Measurements from ENCODE around the gene CACNA2D4.

The CACNA2D4 gene

GRCh38 chr12:1869145-1869544 lies 49.3 kb downstream of the CACNA2D4 start:
- no peak for DNase-seq

GRCh38 chr12:1865284-1865866 lies 53.1 kb downstream of the CACNA2D4 start:
- no peak for DNase-seq

DNA sequence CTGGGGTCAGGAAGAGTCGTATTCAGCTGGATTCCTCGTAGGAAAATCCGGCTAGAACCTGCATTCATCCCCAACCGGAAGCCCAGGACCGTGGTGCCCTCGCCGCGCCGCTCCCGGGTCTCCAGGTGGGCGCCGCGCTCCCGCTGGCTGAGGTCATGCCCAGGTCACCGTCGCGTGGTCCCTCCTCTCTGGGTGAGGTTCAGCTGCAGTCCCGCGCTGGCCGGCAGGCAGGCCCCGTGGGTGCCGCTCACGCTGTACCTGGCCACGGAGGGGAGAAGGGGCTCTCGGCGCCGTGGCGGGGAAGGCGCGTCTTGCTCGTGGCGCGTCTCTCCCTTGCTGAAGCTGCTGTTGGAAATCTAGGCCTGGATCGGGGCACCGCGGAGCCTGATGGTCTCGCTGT lies 53.6 kb downstream of the CACNA2D4 start:
- no peak for DNase-seq

DNA sequence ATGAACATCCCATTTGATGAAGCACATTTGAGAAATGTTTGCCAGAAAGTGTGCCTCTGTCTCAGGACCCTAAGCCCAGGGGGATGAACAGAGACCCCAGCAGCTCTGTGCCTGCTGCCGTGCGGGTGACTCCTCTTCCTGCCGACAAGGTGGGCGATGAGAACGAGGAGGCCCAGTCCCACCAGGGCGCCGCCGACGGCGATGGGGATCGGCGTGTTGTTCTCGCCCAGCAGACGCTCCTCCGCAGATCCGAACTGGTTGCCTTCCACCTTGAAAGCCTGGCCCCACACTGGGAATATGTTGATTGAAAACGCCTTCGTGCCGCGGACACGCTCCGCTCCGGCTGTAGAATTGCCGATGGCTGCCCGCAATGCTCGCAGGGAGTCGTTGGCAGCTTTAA lies 54.0 kb downstream of the CACNA2D4 start:
- no peak for DNase-seq

DNA sequence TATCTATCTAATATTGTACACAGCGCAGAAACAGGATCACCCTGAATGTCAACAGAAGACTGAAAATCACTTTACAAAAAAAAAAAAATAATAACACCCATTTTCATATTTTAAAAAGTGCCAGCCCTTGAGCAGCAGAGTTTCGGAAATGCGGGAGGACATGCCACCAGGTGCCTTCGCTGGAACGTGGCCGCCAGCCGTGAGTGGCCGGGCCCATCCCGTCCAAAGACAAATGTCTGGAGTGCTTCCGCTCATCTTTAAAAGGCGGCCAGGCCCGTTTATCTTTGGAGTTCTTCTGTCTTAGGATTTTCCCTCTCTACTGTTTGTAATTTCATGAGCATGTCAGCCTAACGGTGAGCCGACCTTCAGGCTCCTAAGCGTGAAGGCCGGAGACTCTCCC lies 54.6 kb downstream of the CACNA2D4 start:
- no peak for DNase-seq

DNA sequence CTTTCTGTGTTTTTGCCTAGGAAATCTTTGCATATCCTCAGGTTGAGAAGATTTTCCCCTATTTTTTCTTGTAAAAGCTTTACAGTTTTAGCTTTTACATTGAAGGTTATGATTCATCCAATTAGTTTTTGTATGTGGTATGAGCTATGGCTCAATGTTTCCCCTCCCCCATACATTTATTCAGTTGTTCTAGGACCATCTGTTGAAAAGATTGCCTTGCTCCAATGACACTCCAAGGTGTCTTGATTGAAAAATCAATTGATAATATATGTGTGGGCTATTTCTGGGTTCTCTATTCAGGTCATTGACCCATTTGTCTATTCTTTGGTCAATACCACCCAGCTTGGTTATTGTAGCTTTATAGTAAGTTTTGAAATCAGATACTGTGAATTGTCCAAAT lies 55.5 kb downstream of the CACNA2D4 start:
- no peak for DNase-seq

- DNase-seq = no peak
Observed at GRCh38 chr12:1859643-1860042, 58.8 kb downstream of the CACNA2D4 start.

- no peak for DNase-seq
Observed at GRCh38 chr12:1858456-1858855, 60.0 kb downstream of the CACNA2D4 start.

- no peak for DNase-seq
Observed at GRCh38 chr12:1857821-1858220, 60.6 kb downstream of the CACNA2D4 start.

DNA sequence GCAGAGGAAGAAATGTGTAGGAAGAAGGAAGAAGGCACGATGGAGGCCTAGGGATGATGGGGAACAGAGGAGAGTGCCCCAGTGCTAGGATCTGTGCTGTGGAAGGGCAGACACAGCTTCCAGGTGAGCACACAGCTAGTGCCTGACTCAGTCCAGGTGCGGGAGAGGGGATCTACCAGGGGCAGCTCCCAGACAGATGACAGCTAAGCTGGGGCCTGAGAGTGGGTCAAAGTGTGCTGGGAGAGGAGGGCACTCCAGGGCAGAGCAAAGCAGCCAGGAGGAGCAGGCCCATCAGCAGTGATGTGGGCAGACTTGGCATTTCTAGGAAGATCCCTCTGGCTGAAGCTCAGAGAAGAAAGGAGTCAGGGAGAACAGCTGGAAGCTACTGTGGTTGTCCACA lies 61.4 kb downstream of the CACNA2D4 start:
- DNase-seq = no peak

GRCh38 chr12:1855241-1855640 lies 63.2 kb downstream of the CACNA2D4 start:
- DNase-seq = no peak

DNA sequence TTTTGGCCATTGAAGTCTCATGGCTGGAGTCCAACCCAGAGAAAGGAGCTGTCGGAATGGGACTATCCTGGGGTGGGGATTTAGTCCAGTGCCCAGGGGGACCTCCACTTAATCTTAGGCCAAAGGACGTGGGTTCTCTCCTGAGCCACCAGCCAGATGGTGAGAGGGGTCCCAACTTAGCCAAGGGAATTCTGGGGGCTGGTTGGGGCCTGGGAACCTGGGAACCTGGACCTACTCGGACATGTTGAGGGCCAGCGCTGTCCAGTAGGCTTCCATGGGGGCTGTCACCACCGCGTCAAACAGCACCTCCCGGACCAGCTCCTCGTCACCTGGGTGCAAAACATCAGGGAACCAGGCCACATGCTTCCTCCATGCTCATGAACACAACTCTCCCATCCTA lies 64.7 kb downstream of the CACNA2D4 start:
- DNase-seq = no peak

- no peak for DNase-seq
Observed at GRCh38 chr12:1852076-1852475, 66.4 kb downstream of the CACNA2D4 start.

DNA sequence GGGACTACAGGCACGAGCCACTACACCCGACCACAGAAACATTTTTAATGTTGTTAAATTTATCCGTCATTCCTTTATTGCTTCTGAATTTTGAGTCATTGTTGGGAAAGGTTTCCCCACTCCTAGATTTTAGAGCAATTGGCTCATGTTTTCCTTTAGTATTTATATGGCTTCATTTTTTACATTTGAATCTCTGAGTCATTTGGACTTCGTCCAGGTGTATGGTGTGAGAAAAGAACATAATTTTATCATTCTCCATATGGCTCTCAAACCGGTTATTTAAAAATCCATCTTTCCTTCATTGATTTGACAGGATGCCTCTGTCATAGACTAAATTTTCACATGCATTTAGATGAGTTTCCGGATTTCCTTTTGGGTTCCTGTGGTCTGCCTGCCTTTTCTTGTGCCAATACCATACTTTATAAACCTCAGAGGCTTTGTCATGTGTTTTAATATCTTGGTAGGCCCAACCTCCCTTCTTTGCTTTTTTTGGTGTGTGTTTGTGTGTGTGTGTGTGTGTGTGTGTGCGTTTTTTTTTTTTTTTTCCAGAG lies 67.2 kb downstream of the CACNA2D4 start:
- DNase-seq = no peak

DNA sequence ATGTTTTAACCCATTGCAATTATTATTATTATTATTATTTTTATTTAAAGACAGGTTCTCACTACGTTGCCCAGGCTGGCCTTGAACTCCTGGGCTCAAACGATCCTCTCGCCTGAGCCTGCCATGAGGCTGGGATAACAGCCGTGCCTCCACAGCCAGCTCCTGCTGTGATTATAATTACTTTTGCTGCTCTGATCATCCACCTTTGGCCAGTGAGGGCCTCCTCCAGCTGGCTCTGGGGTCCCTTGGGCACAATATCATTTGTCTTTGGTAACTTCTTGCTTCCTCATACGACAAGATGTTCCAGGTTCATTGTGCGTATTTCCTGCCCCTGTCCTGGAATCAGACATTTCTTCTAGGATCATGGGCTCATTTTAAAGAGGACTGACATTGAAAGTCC lies 69.7 kb downstream of the CACNA2D4 start:
- no peak for DNase-seq

DNA sequence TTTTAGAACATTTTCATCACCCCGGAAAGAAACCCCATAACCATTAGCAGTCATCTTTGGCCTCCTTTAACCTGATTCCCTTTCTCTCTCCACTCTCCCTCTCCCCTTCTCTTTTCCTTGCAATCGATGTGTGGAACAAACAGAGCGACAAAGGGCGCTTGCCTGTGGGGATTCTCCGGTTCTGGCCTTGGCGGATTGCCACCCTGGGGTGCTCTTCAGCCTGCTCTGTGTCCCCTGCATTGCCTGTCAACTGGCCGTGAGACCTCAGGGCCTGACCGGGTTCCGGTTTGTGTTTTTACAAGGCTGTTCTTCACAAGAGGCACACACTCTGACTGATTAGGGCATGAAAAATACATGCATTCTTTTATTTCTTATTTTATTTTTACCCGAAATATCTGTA lies 70.3 kb downstream of the CACNA2D4 start:
- DNase-seq = no peak

GRCh38 chr12:1847411-1847810 lies 71.0 kb downstream of the CACNA2D4 start:
- no peak for DNase-seq

DNA sequence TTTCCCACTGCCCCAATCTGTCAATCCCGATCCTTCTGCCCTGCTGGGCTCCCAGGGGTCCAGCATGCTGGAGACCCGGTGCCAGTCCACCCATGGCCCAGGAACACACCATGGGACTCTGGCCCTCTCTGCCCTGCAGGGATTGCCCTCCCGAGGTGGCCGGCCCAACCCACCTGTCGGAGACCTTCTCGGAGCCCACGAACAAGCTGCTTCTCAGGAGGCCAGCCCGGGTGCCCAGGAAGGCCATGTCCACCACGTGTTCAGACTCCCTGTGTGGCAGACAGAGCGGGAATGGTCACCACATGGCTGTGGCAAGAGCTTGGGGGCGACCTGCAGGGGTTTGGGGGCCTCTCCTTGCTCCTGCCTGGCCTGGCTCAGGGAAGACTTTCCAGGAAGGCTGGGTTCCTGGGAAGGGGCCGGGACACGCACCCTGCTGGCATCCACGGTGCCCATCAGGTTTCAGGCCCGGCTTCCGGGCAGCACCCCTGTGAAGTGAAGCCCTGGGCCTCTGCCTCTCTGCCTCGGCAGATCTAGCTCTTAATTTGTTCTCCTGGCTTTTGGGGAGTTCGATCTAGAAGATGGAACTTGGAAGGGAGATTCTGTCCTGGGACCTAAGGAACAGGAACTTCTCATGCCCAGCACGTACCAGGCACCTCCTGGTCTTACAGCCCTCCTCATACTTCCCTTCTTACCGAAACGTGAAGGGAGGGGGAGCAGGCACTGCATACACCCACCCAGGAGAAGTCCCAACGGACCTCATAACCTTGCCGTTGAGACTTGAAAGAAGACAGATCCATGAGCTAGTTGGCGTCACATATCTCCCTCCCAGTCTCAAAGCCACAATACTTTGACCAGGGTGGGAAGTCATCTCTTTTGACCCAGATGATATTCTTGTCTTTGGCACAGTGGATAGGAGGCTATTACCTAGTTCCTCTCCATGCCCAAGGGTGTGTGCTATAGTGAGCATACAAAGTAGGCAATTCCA lies 71.7 kb downstream of the CACNA2D4 start:
- no peak for DNase-seq

DNA sequence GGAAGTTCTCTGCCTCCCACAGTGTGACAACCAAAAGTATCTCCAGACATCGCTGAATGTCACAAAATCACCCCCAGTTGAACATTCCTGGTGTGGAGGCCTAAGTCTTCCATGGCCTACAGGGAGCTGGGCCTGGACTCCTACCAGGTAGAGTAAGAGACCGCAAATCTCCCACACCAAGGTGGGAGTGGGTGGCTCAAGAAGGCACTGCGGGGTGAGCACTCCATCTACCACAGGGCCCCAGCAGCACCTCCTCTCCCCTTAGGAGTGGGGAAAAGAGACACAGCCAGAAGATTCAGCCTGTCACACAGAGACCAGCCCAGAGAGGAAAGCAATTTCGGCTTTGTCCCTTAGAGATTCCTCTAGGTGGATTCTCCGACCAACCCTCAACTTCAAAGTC lies 72.6 kb downstream of the CACNA2D4 start:
- DNase-seq = no peak

DNA sequence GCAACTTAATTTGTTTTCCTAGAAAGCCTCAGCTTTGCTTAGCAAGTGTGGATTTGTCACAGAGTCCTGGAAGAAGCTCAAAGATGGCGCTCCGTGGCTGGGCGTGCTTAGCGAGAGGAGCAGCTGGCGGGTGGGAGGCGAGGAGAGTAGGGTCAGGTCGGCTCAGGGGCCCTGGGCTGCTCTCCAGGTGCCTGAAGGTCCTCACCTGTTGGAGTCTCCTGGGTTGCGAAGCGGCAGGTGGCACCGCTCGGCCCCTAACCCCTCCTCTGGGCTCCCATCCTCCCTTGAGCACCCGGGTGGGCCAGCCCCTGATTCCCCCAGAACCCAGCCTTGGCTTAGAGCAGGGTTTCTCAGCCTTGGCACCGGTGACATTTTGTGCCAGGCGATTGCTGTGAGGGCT lies 73.0 kb downstream of the CACNA2D4 start:
- no peak for DNase-seq

- no peak for DNase-seq
Observed at GRCh38 chr12:1844661-1845409, 73.6 kb downstream of the CACNA2D4 start.

- DNase-seq = no peak
Observed at GRCh38 chr12:1844223-1844622, 74.2 kb downstream of the CACNA2D4 start.

DNA sequence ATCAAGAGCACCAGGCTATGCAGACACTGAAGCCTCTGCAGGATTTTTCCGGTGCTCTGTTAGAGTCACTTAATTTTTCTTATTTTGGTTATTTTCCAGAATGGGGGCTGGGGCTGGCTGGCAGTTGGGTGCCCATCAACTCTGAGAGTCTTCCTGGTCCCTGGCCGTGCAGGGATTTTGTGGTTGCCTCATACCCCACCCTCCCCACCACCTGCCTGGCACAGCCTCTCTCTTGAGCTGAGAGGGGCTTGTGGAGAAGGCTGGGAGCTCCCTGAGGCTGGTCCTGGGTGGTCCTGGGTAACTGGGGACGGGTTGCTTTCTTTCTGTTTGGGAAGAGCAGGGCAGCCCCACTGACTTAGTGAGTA lies 74.8 kb downstream of the CACNA2D4 start:
- DNase-seq = no peak

Data from activated gamma-delta T cell (primary cell).